HL-60 (cell line): ENCODE results near the gene EPN2.
"Not testable (repeated sequence)": the region's sequence is repeated elsewhere in the genome, so short reads cannot be mapped to it uniquely, and the experiment has no call there.

Experiments used
- GABPA ChIP-seq: IDR thresholded peaks from 2 replicates; pipeline ENCODE4 v1.6.1; 2012; ENCODE audit warnings: low read depth
- TF ChIP-seq, protein P1 (sequence below): IDR thresholded peaks from one replicate; pipeline ENCODE4 v1.5.1; 2011; ENCODE audit warnings: low read length, control low read depth, inconsistent platforms; ENCODE audit not compliant: insufficient read depth

DNA sequence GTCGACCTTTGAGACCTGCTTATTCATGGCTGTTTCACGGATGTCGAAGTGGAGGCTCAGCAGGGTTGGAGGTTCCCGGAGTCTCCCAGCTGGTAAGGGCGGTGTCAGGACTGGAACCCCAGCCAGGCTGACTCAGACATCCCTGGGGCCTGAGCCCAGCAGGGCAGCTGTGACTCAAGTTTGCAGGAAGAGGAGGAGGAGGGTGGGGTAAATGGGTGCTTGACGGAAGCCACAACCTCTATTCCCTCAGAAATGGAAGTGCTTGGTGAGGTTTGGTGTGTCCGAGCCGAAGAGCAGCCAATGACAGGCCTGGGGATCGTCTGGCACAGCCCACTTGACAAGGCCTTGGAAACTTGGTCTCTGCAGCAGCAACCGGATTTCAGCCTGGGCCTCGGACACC lies 17.8 kb upstream of the EPN2 start:
- TF ChIP-seq, protein P1, sequence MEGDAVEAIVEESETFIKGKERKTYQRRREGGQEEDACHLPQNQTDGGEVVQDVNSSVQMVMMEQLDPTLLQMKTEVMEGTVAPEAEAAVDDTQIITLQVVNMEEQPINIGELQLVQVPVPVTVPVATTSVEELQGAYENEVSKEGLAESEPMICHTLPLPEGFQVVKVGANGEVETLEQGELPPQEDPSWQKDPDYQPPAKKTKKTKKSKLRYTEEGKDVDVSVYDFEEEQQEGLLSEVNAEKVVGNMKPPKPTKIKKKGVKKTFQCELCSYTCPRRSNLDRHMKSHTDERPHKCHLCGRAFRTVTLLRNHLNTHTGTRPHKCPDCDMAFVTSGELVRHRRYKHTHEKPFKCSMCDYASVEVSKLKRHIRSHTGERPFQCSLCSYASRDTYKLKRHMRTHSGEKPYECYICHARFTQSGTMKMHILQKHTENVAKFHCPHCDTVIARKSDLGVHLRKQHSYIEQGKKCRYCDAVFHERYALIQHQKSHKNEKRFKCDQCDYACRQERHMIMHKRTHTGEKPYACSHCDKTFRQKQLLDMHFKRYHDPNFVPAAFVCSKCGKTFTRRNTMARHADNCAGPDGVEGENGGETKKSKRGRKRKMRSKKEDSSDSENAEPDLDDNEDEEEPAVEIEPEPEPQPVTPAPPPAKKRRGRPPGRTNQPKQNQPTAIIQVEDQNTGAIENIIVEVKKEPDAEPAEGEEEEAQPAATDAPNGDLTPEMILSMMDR = not testable (repeated sequence)
- not testable (repeated sequence) for TF ChIP-seq GABPA
